ENCODE data around the gene FBXL17. TPM values are rescaled to one million over a fixed set of nuclear protein-coding genes. Genes with fewer than 3 reads are reported as not detected.

Gene FBXL17
- total RNA-seq, 2 experiments from 2014 or later: 9.2 to 10.0 TPM

DNA sequence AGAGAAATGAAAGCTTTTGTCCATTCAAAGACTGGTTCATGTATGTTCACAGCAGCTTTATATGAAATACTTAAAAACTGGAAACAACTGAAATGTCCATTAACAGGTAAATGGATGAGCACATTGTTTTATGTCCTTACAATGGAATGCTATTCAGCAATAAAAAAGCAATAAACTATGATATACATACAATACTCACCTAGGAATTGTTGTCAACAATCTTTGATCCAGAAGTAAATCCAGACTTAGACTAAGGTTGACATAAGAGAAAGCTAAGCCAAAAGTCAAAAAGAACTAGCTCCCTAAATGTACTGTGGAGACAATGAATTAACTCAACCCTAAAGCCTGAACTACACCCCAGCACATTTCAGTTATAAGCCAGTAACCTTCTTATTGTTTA lies 54.9 kb downstream of the FBXL17 start:
- CTCF ChIA-PET: no interaction called here
- peaks cover 2% of the 10 kb centered on the region for H3K9me3 Mint-ChIP-seq
- no peak overlapping the region for H3K4me3 Mint-ChIP-seq
- H3K36me3 Mint-ChIP-seq (ENCODE audit: low read depth): peaks cover 9% of the 10 kb centered on the region
- H3K4me1 Mint-ChIP-seq: no peaks in the 10 kb centered on the region
- POLR2A ChIA-PET: no interaction called here
- no peak overlapping the region for H3K27ac Mint-ChIP-seq
- no peaks in the 10 kb centered on the region for H3K27me3 Mint-ChIP-seq
- DNase-seq: no peak

DNA sequence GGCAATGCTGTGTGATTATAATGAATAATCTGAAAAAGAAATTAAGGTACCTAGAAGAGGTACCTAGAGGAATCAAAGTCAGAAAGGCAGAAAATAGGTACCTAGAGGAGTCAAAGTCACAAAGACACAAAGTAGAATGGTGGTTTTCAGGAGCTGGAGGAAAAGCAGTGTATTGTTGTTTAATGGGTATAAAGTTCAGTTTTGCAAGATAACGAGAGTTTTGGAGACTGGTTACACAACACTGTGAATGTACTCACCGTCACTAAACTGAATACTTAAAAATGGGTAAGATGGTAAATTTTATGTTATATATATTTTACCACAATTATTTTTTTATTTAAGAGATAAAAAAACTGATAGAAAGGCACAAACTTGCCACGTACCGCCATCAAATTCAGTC lies 57.0 kb downstream of the FBXL17 start:
- H3K27ac Mint-ChIP-seq: no peak overlapping the region
- CTCF ChIA-PET: no interaction called here

GRCh38 chr5:108321341-108321740 lies 60.6 kb downstream of the FBXL17 start:
- H3K4me3 Mint-ChIP-seq: no peak overlapping the region
- CTCF ChIA-PET: no interaction called here
- H3K36me3 Mint-ChIP-seq (ENCODE audit: low read depth): peaks cover 9% of the 10 kb centered on the region
- no peak overlapping the region for H3K27ac Mint-ChIP-seq
- H3K9me3 Mint-ChIP-seq: peaks cover 2% of the 10 kb centered on the region
- POLR2A ChIA-PET: no interaction called here
- no peaks in the 10 kb centered on the region for H3K27me3 Mint-ChIP-seq
- no peak for DNase-seq
- no peaks in the 10 kb centered on the region for H3K4me1 Mint-ChIP-seq

More for the DNA sequence above, 57.0 kb downstream of the FBXL17 start:
- H3K36me3 Mint-ChIP-seq (ENCODE audit: low read depth): peaks cover 9% of the 10 kb centered on the region
- no peak for DNase-seq
- no peaks in the 10 kb centered on the region for H3K4me1 Mint-ChIP-seq
- peaks cover 2% of the 10 kb centered on the region for H3K9me3 Mint-ChIP-seq
- POLR2A ChIA-PET: no interaction called here
- H3K4me3 Mint-ChIP-seq: no peak overlapping the region
- H3K27me3 Mint-ChIP-seq: no peaks in the 10 kb centered on the region

GRCh38 chr5:108320231-108320630 lies 61.7 kb downstream of the FBXL17 start:
- Mint-ChIP-seq H3K36me3 (ENCODE audit: low read depth) (peaks cover 3% of the 10 kb centered on the region), H3K27ac (no peak overlapping the region), H3K27me3 (no peaks in the 10 kb centered on the region), H3K4me3 (no peak overlapping the region), H3K9me3 (peaks cover 2% of the 10 kb centered on the region), H3K4me1 (no peaks in the 10 kb centered on the region)
- no peak for DNase-seq
- CTCF ChIA-PET: no interaction called here
- POLR2A ChIA-PET: no interaction called here

DNA sequence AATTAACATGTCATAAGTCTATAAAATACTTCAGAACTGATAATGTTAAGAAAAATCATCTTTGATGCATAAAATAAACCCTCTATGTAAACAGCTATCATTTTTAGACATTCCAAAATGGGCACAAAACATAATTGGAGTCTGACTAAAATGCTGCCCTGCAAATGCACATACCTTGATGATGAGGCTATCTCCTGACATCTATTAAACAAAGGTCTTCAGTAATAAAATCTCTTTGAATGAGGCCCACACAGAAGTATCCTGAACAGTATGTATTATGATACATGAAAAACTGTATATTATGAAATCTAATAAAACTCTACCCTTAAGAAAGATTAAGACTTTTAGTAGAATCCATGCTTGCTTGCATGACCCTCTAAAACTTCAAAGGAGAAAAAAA lies 66.1 kb downstream of the FBXL17 start:
- no peak for DNase-seq
- H3K27ac Mint-ChIP-seq: no peak overlapping the region
- H3K36me3 Mint-ChIP-seq (ENCODE audit: low read depth): no peaks in the 10 kb centered on the region
- H3K27me3 Mint-ChIP-seq: no peaks in the 10 kb centered on the region
- H3K9me3 Mint-ChIP-seq: no peaks in the 10 kb centered on the region
- CTCF ChIA-PET: no interaction called here
- POLR2A ChIA-PET: no interaction called here
- H3K4me3 Mint-ChIP-seq: no peak overlapping the region
- H3K4me1 Mint-ChIP-seq: no peaks in the 10 kb centered on the region

GRCh38 chr5:108312258-108312657 lies 69.6 kb downstream of the FBXL17 start:
- H3K27ac Mint-ChIP-seq: no peak overlapping the region
- no peak overlapping the region for H3K4me3 Mint-ChIP-seq
- no peak for DNase-seq
- ChIA-PET POLR2A (no interaction called here), CTCF (no interaction called here)
- H3K4me1 Mint-ChIP-seq: no peaks in the 10 kb centered on the region
- H3K9me3 Mint-ChIP-seq: no peaks in the 10 kb centered on the region
- H3K27me3 Mint-ChIP-seq: no peaks in the 10 kb centered on the region
- H3K36me3 Mint-ChIP-seq (ENCODE audit: low read depth): no peaks in the 10 kb centered on the region

DNA sequence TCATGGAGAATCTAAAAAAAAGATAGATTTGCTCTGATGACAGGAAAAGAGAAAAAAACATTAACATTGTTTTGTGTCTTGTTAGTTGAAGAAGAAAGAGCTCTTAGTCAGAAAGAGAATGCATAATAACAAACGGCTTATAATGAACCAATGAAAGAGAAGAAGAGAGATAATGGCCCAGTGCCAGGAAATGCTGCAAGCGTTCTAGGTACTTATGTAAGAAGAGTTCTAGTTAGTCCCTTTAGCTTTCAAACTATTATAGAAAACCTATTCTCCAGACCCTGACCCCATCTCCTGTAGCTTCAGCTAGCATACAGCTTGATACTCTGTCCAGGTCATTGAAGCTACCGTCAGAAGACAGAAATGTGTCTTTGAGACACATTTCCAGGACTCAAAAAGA lies 70.2 kb downstream of the FBXL17 start:
- Mint-ChIP-seq H3K36me3 (ENCODE audit: low read depth) (no peaks in the 10 kb centered on the region), H3K27me3 (no peaks in the 10 kb centered on the region), H3K4me3 (no peak overlapping the region), H3K9me3 (no peaks in the 10 kb centered on the region), H3K4me1 (no peaks in the 10 kb centered on the region), H3K27ac (no peak overlapping the region)
- ChIA-PET POLR2A (no interaction called here), CTCF (no interaction called here)
- DNase-seq: no peak

DNA sequence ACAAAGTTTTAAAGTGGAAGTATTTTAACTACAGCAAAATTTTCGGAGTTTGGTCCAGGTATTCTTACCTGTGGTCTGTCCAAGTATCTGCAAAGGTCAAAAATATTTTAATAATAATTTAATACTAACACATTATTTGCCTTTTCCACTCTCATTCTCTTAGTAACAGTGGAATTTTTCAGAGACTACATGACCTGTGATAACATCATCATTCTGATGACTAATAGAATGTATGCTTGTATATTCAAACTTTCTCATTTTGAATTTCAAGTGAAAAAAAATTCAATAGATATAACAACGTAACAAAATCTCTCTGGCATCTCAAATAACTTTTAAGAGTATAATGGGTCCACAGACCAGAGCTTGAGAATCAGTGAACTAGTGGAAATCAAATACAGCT lies 78.3 kb downstream of the FBXL17 start:
- CTCF ChIA-PET: no interaction called here
- POLR2A ChIA-PET: no interaction called here
- H3K27ac Mint-ChIP-seq: no peak overlapping the region

DNA sequence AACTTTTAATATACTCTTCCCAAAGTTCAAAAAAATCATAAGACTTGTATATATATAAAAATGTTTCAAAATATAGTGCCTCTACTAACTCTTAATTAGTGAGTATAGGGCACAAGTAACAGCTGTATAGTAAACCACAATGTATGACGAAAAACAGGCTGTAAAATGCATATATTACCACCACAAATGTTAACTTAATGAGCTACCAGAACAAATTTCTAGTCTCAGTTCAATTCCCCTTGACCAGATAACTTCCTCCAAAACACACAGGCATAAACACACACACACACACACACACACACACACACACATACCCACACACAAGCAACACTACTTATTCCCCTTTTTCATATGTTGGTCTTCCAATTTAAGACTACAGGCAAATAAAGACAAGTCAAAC lies 78.8 kb downstream of the FBXL17 start:
- ChIA-PET POLR2A (interaction anchor here (0.7 kb wide), 1 partner anchor 26 kb away, joined by 3 read pairs; no protein-coding TSS in a partner anchor), CTCF (no interaction called here)
- Mint-ChIP-seq H3K27me3 (no peaks in the 10 kb centered on the region), H3K27ac (no peak overlapping the region), H3K4me1 (no peaks in the 10 kb centered on the region), H3K36me3 (ENCODE audit: low read depth) (no peaks in the 10 kb centered on the region), H3K4me3 (no peak overlapping the region), H3K9me3 (no peaks in the 10 kb centered on the region)
- no peak for DNase-seq

More for the DNA sequence above, 78.3 kb downstream of the FBXL17 start:
- H3K9me3 Mint-ChIP-seq: no peaks in the 10 kb centered on the region
- DNase-seq: no peak
- H3K4me1 Mint-ChIP-seq: no peaks in the 10 kb centered on the region
- H3K36me3 Mint-ChIP-seq (ENCODE audit: low read depth): no peaks in the 10 kb centered on the region
- no peak overlapping the region for H3K4me3 Mint-ChIP-seq
- H3K27me3 Mint-ChIP-seq: no peaks in the 10 kb centered on the region

GRCh38 chr5:108297042-108297601 lies 84.8 kb downstream of the FBXL17 start:
- POLR2A ChIA-PET: no interaction called here
- Mint-ChIP-seq H3K4me1 (no peaks in the 10 kb centered on the region), H3K27ac (no peak overlapping the region), H3K4me3 (no peak overlapping the region), H3K27me3 (no peaks in the 10 kb centered on the region), H3K9me3 (no peaks in the 10 kb centered on the region), H3K36me3 (ENCODE audit: low read depth) (no peaks in the 10 kb centered on the region)
- CTCF ChIA-PET: no interaction called here
- DNase-seq: no peak

- DNase-seq: no peak
- ChIA-PET POLR2A (interaction anchor here (0.7 kb wide), 1 partner anchor 77 kb away, joined by 6 read pairs; no protein-coding TSS in a partner anchor), CTCF (interaction anchor here (0.7 kb wide), 1 partner anchor 14 kb away, joined by 4 read pairs; no protein-coding TSS in a partner anchor)
- H3K9me3 Mint-ChIP-seq: no peaks in the 10 kb centered on the region
- H3K27me3 Mint-ChIP-seq: no peaks in the 10 kb centered on the region
- H3K27ac Mint-ChIP-seq: no peak overlapping the region
- H3K36me3 Mint-ChIP-seq (ENCODE audit: low read depth): no peaks in the 10 kb centered on the region
- H3K4me1 Mint-ChIP-seq: no peaks in the 10 kb centered on the region
- H3K4me3 Mint-ChIP-seq: no peak overlapping the region
Measured at GRCh38 chr5:108295578-108296368, 86.1 kb downstream of the FBXL17 start.

DNA sequence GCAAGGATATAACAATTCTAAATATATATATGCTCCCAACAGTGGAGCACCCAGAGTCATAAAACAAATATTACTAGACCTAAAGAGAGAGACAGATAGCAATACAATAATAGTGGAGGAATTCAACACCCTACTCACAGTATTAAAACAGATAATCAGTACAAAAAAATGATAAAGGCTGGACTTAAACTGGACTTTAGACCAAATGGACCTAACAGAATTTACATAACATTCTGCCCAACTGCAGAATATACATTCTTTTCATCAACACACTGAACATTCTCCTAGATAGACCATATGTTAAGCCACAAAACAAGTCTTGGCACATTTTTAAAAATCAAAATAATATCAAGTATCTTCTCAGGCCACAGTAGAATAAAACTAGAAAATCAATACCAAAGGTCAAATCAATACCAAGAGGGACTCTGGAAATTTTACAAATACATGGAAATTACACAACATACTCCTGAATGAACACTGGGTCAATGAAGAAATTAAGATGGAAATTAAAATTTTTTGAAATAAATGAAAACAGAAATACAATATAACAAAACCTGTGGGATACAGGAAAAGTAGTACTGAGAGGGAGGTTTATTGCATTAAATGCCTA lies 100.8 kb downstream of the FBXL17 start:
- Mint-ChIP-seq H3K4me1 (peaks cover 5% of the 10 kb centered on the region), H3K27me3 (no peaks in the 10 kb centered on the region), H3K4me3 (no peak overlapping the region), H3K36me3 (ENCODE audit: low read depth) (peaks cover 3% of the 10 kb centered on the region), H3K27ac (no peak overlapping the region), H3K9me3 (peaks cover 11% of the 10 kb centered on the region)
- DNase-seq: no peak
- ChIA-PET CTCF (no interaction called here), POLR2A (no interaction called here)

GRCh38 chr5:108280248-108280647 lies 101.7 kb downstream of the FBXL17 start:
- Mint-ChIP-seq H3K36me3 (ENCODE audit: low read depth) (peaks cover 3% of the 10 kb centered on the region), H3K9me3 (peaks cover 11% of the 10 kb centered on the region), H3K27ac (no peak overlapping the region), H3K4me3 (no peak overlapping the region), H3K4me1 (peaks cover 5% of the 10 kb centered on the region), H3K27me3 (no peaks in the 10 kb centered on the region)
- CTCF ChIA-PET: no interaction called here
- POLR2A ChIA-PET: no interaction called here
- no peak for DNase-seq

Measured in activated CD4-positive, alpha-beta memory T cell treated with anti-CD3 and anti-CD28 coated beads, Interleukin-2, amount 10 ng/mL, durations not matched to agents 7 days and 5 days (primary cell).